ENCODE measurements around the gene SPATA4.

Gene SPATA4

GRCh38 chr4:176193126-176193525, 2.3 kb downstream of the SPATA4 start:
- Histone ChIP-seq H3K36me3 (ENCODE audit: control insufficient read depth in 1 of 2, insufficient read depth in 2 of 2, low read length in 2 of 2) (no peaks in the 10 kb centered on the region), H3K9me3 (ENCODE audit: control insufficient read depth in 1 of 2, low read length in 2 of 2) (no peaks in the 10 kb centered on the region), H3K9ac (ENCODE audit: low read depth in 1 of 2, low read length in 2 of 2) (no peak overlapping the region), H3K27ac (ENCODE audit: low read depth, low read length) (no peak overlapping the region), H3K4me1 (ENCODE audit: control insufficient read depth in 1 of 2, insufficient read depth in 2 of 2, low read length in 2 of 2) (peaks cover 0 to 3% of the 10 kb centered on the region in 2 donors), H3K27me3 (ENCODE audit: control insufficient read depth in 1 of 2, insufficient read depth in 2 of 2, low read length in 2 of 2) (peaks cover 0 to 10% of the 10 kb centered on the region in 2 donors), H3K4me3 (ENCODE audit: low read depth in 1 of 2, low read length in 2 of 2) (no peak overlapping the region)

GRCh38 chr4:176191974-176192373, 3.4 kb downstream of the SPATA4 start:
- Histone ChIP-seq H3K27ac (ENCODE audit: low read depth, low read length) (no peak overlapping the region), H3K4me1 (ENCODE audit: control insufficient read depth in 1 of 2, insufficient read depth in 2 of 2, low read length in 2 of 2) (peaks cover 0 to 3% of the 10 kb centered on the region in 2 donors), H3K9ac (ENCODE audit: low read depth in 1 of 2, low read length in 2 of 2) (no peak overlapping the region), H3K36me3 (ENCODE audit: control insufficient read depth in 1 of 2, insufficient read depth in 2 of 2, low read length in 2 of 2) (no peaks in the 10 kb centered on the region), H3K4me3 (ENCODE audit: low read depth in 1 of 2, low read length in 2 of 2) (no peak overlapping the region), H3K27me3 (ENCODE audit: control insufficient read depth in 1 of 2, insufficient read depth in 2 of 2, low read length in 2 of 2) (peaks cover 0 to 10% of the 10 kb centered on the region in 2 donors), H3K9me3 (ENCODE audit: control insufficient read depth in 1 of 2, low read length in 2 of 2) (no peaks in the 10 kb centered on the region)

GRCh38 chr4:176189891-176190795, 5.2 kb downstream of the SPATA4 start:
- H3K4me1 ChIP-seq (ENCODE audit: control insufficient read depth in 1 of 2, insufficient read depth in 2 of 2, low read length in 2 of 2) = no peaks in the 10 kb centered on the region
- H3K36me3 ChIP-seq (ENCODE audit: control insufficient read depth in 1 of 2, insufficient read depth in 2 of 2, low read length in 2 of 2) = no peaks in the 10 kb centered on the region
- no peaks in the 10 kb centered on the region for H3K9me3 ChIP-seq (ENCODE audit: control insufficient read depth in 1 of 2, low read length in 2 of 2)
- no peak overlapping the region for H3K4me3 ChIP-seq (ENCODE audit: low read depth in 1 of 2, low read length in 2 of 2)
- peaks cover 0 to 10% of the 10 kb centered on the region in 2 donors for H3K27me3 ChIP-seq (ENCODE audit: control insufficient read depth in 1 of 2, insufficient read depth in 2 of 2, low read length in 2 of 2)
- no peak overlapping the region for H3K27ac ChIP-seq (ENCODE audit: low read depth, low read length)
- H3K9ac ChIP-seq (ENCODE audit: low read depth in 1 of 2, low read length in 2 of 2) = no peak overlapping the region

GRCh38 chr4:176188654-176189053, 6.7 kb downstream of the SPATA4 start:
- no peak overlapping the region for H3K4me3 ChIP-seq (ENCODE audit: low read depth in 1 of 2, low read length in 2 of 2)
- H3K9me3 ChIP-seq (ENCODE audit: control insufficient read depth in 1 of 2, low read length in 2 of 2) = no peaks in the 10 kb centered on the region
- H3K4me1 ChIP-seq (ENCODE audit: control insufficient read depth in 1 of 2, insufficient read depth in 2 of 2, low read length in 2 of 2) = no peaks in the 10 kb centered on the region
- no peak overlapping the region for H3K9ac ChIP-seq (ENCODE audit: low read depth in 1 of 2, low read length in 2 of 2)
- H3K27ac ChIP-seq (ENCODE audit: low read depth, low read length) = no peak overlapping the region
- no peaks in the 10 kb centered on the region for H3K36me3 ChIP-seq (ENCODE audit: control insufficient read depth in 1 of 2, insufficient read depth in 2 of 2, low read length in 2 of 2)
- peaks cover 0 to 10% of the 10 kb centered on the region in 2 donors for H3K27me3 ChIP-seq (ENCODE audit: control insufficient read depth in 1 of 2, insufficient read depth in 2 of 2, low read length in 2 of 2)

GRCh38 chr4:176187624-176188023, 7.8 kb downstream of the SPATA4 start:
- Histone ChIP-seq H3K36me3 (ENCODE audit: control insufficient read depth in 1 of 2, insufficient read depth in 2 of 2, low read length in 2 of 2) (no peaks in the 10 kb centered on the region), H3K9ac (ENCODE audit: low read depth in 1 of 2, low read length in 2 of 2) (no peak overlapping the region), H3K4me1 (ENCODE audit: control insufficient read depth in 1 of 2, insufficient read depth in 2 of 2, low read length in 2 of 2) (no peaks in the 10 kb centered on the region), H3K9me3 (ENCODE audit: control insufficient read depth in 1 of 2, low read length in 2 of 2) (no peaks in the 10 kb centered on the region), H3K27me3 (ENCODE audit: control insufficient read depth in 1 of 2, insufficient read depth in 2 of 2, low read length in 2 of 2) (peaks cover 0 to 10% of the 10 kb centered on the region in 2 donors), H3K4me3 (ENCODE audit: low read depth in 1 of 2, low read length in 2 of 2) (no peak overlapping the region), H3K27ac (ENCODE audit: low read depth, low read length) (no peak overlapping the region)

- H3K27ac ChIP-seq (ENCODE audit: low read depth, low read length) = no peak overlapping the region
These were observed 8.6 kb downstream of the SPATA4 start for GRCh38 chr4:176186671-176187395.

GRCh38 chr4:176186067-176186466, 9.3 kb downstream of the SPATA4 start:
- no peaks in the 10 kb centered on the region for H3K27me3 ChIP-seq (ENCODE audit: control insufficient read depth in 1 of 2, insufficient read depth in 2 of 2, low read length in 2 of 2)
- H3K9ac ChIP-seq (ENCODE audit: low read depth in 1 of 2, low read length in 2 of 2) = no peak overlapping the region
- H3K9me3 ChIP-seq (ENCODE audit: control insufficient read depth in 1 of 2, low read length in 2 of 2) = no peaks in the 10 kb centered on the region
- H3K4me3 ChIP-seq (ENCODE audit: low read depth in 1 of 2, low read length in 2 of 2) = no peak overlapping the region
- H3K4me1 ChIP-seq (ENCODE audit: control insufficient read depth in 1 of 2, insufficient read depth in 2 of 2, low read length in 2 of 2) = no peaks in the 10 kb centered on the region
- no peak overlapping the region for H3K27ac ChIP-seq (ENCODE audit: low read depth, low read length)
- H3K36me3 ChIP-seq (ENCODE audit: control insufficient read depth in 1 of 2, insufficient read depth in 2 of 2, low read length in 2 of 2) = no peaks in the 10 kb centered on the region

More at GRCh38 chr4:176186671-176187395, 8.6 kb downstream of the SPATA4 start:
- H3K4me3 ChIP-seq (ENCODE audit: low read depth in 1 of 2, low read length in 2 of 2) = no peak overlapping the region
- no peak overlapping the region for H3K9ac ChIP-seq (ENCODE audit: low read depth in 1 of 2, low read length in 2 of 2)
- peaks cover 0 to 2% of the 10 kb centered on the region in 2 donors for H3K27me3 ChIP-seq (ENCODE audit: control insufficient read depth in 1 of 2, insufficient read depth in 2 of 2, low read length in 2 of 2)
- no peaks in the 10 kb centered on the region for H3K9me3 ChIP-seq (ENCODE audit: control insufficient read depth in 1 of 2, low read length in 2 of 2)
- no peaks in the 10 kb centered on the region for H3K4me1 ChIP-seq (ENCODE audit: control insufficient read depth in 1 of 2, insufficient read depth in 2 of 2, low read length in 2 of 2)
- no peaks in the 10 kb centered on the region for H3K36me3 ChIP-seq (ENCODE audit: control insufficient read depth in 1 of 2, insufficient read depth in 2 of 2, low read length in 2 of 2)

- Histone ChIP-seq H3K36me3 (ENCODE audit: control insufficient read depth in 1 of 2, insufficient read depth in 2 of 2, low read length in 2 of 2) (no peaks in the 10 kb centered on the region), H3K9ac (ENCODE audit: low read depth in 1 of 2, low read length in 2 of 2) (no peak overlapping the region), H3K4me3 (ENCODE audit: low read depth in 1 of 2, low read length in 2 of 2) (no peak overlapping the region), H3K27me3 (ENCODE audit: control insufficient read depth in 1 of 2, insufficient read depth in 2 of 2, low read length in 2 of 2) (no peaks in the 10 kb centered on the region), H3K4me1 (ENCODE audit: control insufficient read depth in 1 of 2, insufficient read depth in 2 of 2, low read length in 2 of 2) (no peaks in the 10 kb centered on the region), H3K9me3 (ENCODE audit: control insufficient read depth in 1 of 2, low read length in 2 of 2) (no peaks in the 10 kb centered on the region), H3K27ac (ENCODE audit: low read depth, low read length) (no peak overlapping the region)
These were observed 10.3 kb downstream of the SPATA4 start for GRCh38 chr4:176185051-176185450.

- H3K27me3 ChIP-seq (ENCODE audit: control insufficient read depth in 1 of 2, insufficient read depth in 2 of 2, low read length in 2 of 2) = no peaks in the 10 kb centered on the region
- no peak overlapping the region for H3K9ac ChIP-seq (ENCODE audit: low read depth in 1 of 2, low read length in 2 of 2)
- H3K9me3 ChIP-seq (ENCODE audit: control insufficient read depth in 1 of 2, low read length in 2 of 2) = no peaks in the 10 kb centered on the region
- no peak overlapping the region for H3K4me3 ChIP-seq (ENCODE audit: low read depth in 1 of 2, low read length in 2 of 2)
- H3K27ac ChIP-seq (ENCODE audit: low read depth, low read length) = no peak overlapping the region
- no peaks in the 10 kb centered on the region for H3K36me3 ChIP-seq (ENCODE audit: control insufficient read depth in 1 of 2, insufficient read depth in 2 of 2, low read length in 2 of 2)
- no peaks in the 10 kb centered on the region for H3K4me1 ChIP-seq (ENCODE audit: control insufficient read depth in 1 of 2, insufficient read depth in 2 of 2, low read length in 2 of 2)
These were observed 32.3 kb downstream of the SPATA4 start for GRCh38 chr4:176163041-176163440.

- Histone ChIP-seq H3K4me3 (ENCODE audit: low read depth in 1 of 2, low read length in 2 of 2) (no peak overlapping the region), H3K9ac (ENCODE audit: low read depth in 1 of 2, low read length in 2 of 2) (no peak overlapping the region), H3K4me1 (ENCODE audit: control insufficient read depth in 1 of 2, insufficient read depth in 2 of 2, low read length in 2 of 2) (no peaks in the 10 kb centered on the region), H3K9me3 (ENCODE audit: control insufficient read depth in 1 of 2, low read length in 2 of 2) (no peaks in the 10 kb centered on the region), H3K27me3 (ENCODE audit: control insufficient read depth in 1 of 2, insufficient read depth in 2 of 2, low read length in 2 of 2) (no peaks in the 10 kb centered on the region), H3K27ac (ENCODE audit: low read depth, low read length) (no peak overlapping the region), H3K36me3 (ENCODE audit: control insufficient read depth in 1 of 2, insufficient read depth in 2 of 2, low read length in 2 of 2) (no peaks in the 10 kb centered on the region)
These were observed 38.7 kb downstream of the SPATA4 start for GRCh38 chr4:176156656-176157055.

Data from duodenal mucosa (tissue), 2 donors.